Fibroblast of mammary gland (primary cell): ENCODE measurements around the gene CDH13.

ENCODE experiments used
- DNase-seq: peaks from one replicate; pipeline ENCODE4 v3.0.0-alpha.2; 2010; ENCODE audit warnings: low read depth
- H3K4me3 ChIP-seq: 2 replicates; pipeline ENCODE4 v1.5.1; 2011; ENCODE audit warnings: low read depth, mild to moderate bottlenecking, low read length, moderate library complexity; ENCODE audit not compliant: control insufficient read depth
- TF ChIP-seq, protein P1 (sequence below): conservative IDR thresholded peaks from 2 replicates; pipeline ENCODE4 v1.5.1; 2011; ENCODE audit warnings: low read depth, low read length, inconsistent platforms; ENCODE audit not compliant: control insufficient read depth, insufficient read depth

Gene CDH13

GRCh38 chr16:83473926-83474650 lies 847.3 kb downstream of the CDH13 start:
- H3K4me3 ChIP-seq = no peak overlapping the region
- TF ChIP-seq, protein P1, sequence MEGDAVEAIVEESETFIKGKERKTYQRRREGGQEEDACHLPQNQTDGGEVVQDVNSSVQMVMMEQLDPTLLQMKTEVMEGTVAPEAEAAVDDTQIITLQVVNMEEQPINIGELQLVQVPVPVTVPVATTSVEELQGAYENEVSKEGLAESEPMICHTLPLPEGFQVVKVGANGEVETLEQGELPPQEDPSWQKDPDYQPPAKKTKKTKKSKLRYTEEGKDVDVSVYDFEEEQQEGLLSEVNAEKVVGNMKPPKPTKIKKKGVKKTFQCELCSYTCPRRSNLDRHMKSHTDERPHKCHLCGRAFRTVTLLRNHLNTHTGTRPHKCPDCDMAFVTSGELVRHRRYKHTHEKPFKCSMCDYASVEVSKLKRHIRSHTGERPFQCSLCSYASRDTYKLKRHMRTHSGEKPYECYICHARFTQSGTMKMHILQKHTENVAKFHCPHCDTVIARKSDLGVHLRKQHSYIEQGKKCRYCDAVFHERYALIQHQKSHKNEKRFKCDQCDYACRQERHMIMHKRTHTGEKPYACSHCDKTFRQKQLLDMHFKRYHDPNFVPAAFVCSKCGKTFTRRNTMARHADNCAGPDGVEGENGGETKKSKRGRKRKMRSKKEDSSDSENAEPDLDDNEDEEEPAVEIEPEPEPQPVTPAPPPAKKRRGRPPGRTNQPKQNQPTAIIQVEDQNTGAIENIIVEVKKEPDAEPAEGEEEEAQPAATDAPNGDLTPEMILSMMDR = no peak
- no peak for DNase-seq

GRCh38 chr16:83475108-83475507 lies 848.3 kb downstream of the CDH13 start:
- TF ChIP-seq, protein P1 = no peak
- no peak for DNase-seq
- no peak overlapping the region for H3K4me3 ChIP-seq

DNA sequence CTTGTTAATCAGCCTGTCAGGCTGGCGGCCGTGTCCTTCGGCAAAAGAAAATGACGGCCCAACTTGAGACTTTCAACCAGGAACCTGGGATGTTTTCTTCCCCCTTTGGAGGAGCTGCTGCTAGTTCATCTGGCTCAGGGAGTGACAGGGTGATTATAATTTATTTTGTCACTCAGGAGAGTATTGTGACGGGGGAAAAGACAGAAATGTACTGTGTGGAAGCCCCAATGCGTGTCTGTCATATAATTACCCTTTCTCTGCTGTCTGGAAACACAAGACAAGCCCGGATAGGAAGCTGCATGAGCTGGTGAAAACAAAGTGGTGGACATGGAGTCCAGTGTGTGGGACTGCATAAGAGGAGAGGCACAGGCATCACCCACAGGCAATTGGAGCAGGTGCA lies 854.8 kb downstream of the CDH13 start:
- TF ChIP-seq, protein P1 = no peak
- DNase-seq = no peak
- H3K4me3 ChIP-seq = no peak overlapping the region

DNA sequence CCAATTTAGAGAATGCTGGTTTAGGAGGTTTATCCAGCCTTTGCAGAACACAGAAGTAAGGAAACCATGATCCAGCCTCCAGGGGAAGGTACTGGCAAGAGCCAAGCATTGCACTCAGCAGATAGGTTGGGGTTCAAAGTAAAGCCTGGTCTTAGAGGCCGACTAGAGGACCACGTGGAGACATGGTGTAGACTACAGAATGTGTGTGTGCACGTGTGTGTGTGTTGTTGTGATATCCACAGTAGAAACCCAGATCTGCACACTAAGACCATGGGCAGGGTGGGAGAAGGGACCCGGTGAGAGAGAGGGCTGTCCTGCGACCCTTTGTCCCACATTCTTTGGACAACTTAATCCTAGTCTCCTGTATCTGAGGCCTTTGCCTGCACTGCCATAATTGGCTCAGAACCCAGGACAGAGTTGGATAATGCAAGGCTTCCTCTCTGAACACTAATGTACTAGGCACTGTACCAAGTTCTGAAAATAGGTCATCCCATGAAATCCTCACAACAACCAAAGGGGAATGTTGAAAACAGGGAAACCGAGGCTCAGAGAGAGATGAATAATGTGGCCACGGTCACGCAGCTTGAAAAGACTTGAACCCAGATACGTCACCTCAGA lies 855.9 kb downstream of the CDH13 start:
- no peak for DNase-seq
- TF ChIP-seq, protein P1 = no peak

DNA sequence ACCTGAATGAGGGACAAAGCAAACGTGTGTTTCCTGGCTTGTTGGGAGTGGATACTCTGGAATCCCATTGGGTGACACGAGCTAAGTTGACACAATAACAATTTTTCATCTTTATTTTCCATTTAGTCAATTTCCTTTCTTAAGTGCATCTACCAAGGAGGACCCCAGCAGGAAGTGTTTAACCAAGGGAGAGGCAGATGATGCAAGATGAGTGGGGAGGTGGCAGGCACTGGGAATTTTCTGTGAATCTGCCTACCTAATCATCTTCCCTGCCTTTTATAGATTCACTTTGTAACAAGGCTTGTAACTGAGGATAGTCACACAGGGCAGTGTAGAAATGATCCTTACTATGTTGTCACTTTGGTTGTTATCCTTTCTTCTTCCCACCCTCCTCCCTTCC lies 863.3 kb downstream of the CDH13 start:
- H3K4me3 ChIP-seq = no peak overlapping the region
- no peak for DNase-seq
- TF ChIP-seq, protein P1 = no peak

More for the DNA sequence above, 855.9 kb downstream of the CDH13 start:
- H3K4me3 ChIP-seq = no peak overlapping the region

- no peak for DNase-seq
- TF ChIP-seq, protein P1 = no peak
These were observed 867.7 kb downstream of the CDH13 start for GRCh38 chr16:83494459-83494858.

DNA sequence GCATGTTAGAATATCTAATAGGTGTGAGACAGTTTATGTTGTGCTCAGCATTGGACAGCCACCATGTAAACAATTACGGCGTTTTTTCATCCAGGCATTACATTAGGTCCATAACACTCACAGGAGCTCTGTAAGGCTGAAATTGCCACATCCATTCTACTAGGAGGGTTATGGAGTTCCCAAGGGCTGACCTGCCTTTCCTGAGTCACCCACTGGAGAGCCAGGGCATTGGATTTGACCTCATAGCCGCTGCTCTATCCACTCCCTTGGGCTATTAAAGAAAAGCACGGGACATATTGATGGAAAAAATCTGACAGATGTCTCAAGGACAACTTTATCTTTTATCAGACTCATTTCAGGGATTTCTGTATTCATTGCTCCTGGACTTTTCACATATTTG lies 874.7 kb downstream of the CDH13 start:
- TF ChIP-seq, protein P1 = no peak
- DNase-seq = no peak
- H3K4me3 ChIP-seq = no peak overlapping the region

More at GRCh38 chr16:83494459-83494858, 867.7 kb downstream of the CDH13 start:
- no peak overlapping the region for H3K4me3 ChIP-seq
